ENCODE measurements around the gene MYO10. TPM values are rescaled to one million over a fixed set of nuclear protein-coding genes. Genes with fewer than 3 reads are reported as not detected.

Gene MYO10
- total and polyA plus RNA-seq, 2 donors (not counting 3 experiments of a cell fraction or from before 2014, with no cell fraction given) = 36.0 to 148 TPM

GRCh38 chr5:16929347-16929746, 6.7 kb downstream of the MYO10 start:
- Histone ChIP-seq H3K27me3 (ENCODE audit: control insufficient read depth in 2 of 2, insufficient read depth in 2 of 2, low read length in 2 of 2) (no peaks in the 10 kb centered on the region), H3K4me1 (ENCODE audit: control insufficient read depth, extremely low read depth, insufficient read depth, low read length) (peaks cover 41% of the 10 kb centered on the region), H3K4me3 (replicated peaks in 1 of 3; ENCODE audit: insufficient read depth in 1 of 3, low read depth in 1 of 3, low read length in 3 of 3) (no peak overlapping the region), H3K27ac (ENCODE audit: insufficient read depth, low read depth, low read length) (no peak overlapping the region), H4K20me1 (replicated peaks; ENCODE audit: control insufficient read depth, extremely low read depth, insufficient read depth, low read length) (peaks cover 27% of the 10 kb centered on the region), H3K4me2 (ENCODE audit: insufficient read depth, low read length) (no peak overlapping the region), H3K9me1 (replicated peaks; ENCODE audit: control insufficient read depth, extremely low read depth, insufficient read depth, low read length) (no peaks in the 10 kb centered on the region), H3K9ac (replicated peaks; ENCODE audit: extremely low read depth, insufficient read depth, low read length) (no peak overlapping the region), H3K79me2 (ENCODE audit: control insufficient read depth, insufficient read depth, low read length) (peaks cover 94% of the 10 kb centered on the region), H2AFZ (ENCODE audit: low read depth, low read length) (no peak overlapping the region), H3K36me3 (ENCODE audit: control insufficient read depth in 2 of 2, extremely low read depth in 1 of 2, insufficient read depth in 2 of 2, low read length in 2 of 2) (peaks cover 0 to 4% of the 10 kb centered on the region in 2 experiments), H3K9me3 (replicated peaks; ENCODE audit: control insufficient read depth, insufficient read depth, low read length) (no peaks in the 10 kb centered on the region)
- no TSS peak for BruUV-seq (replicated peaks)
- dilution Hi-C loops (cut with MboI; ENCODE audit: extremely low pct_ligation_motif_present, low sequenced_read_pairs) (no loop called here), intact Hi-C loops (cut with micrococcal nuclease) (no loop called here)
- ChIA-PET CTCF (interaction anchor here (5.6 to 12.0 kb wide), 2 partner anchors 202 to 260 kb away, joined by 174 to 257 read pairs; no protein-coding TSS in a partner anchor), POLR2A (no interaction called here)
- DNase-seq (ENCODE audit: low read depth, low spot score) (no peak), FAIRE-seq (no peak)
- no peak for TF ChIP-seq EZH2 (IDR thresholded peaks at IDR 0.05; ENCODE audit: borderline replicate concordance, low read depth, low read length, severe bottlenecking)
- no peak for TF ChIP-seq POLR2A (IDR thresholded peaks at IDR 0.05; ENCODE audit: low read depth, low read length)
- TF ChIP-seq MYC (IDR thresholded peaks at IDR 0.05; ENCODE audit: low read depth, low read length) = no peak
- no peak for TF ChIP-seq GATA2 (IDR thresholded peaks at IDR 0.05; ENCODE audit: insufficient read depth, insufficient read length, low read depth, low read length)
- no peak for TF ChIP-seq CTCF (IDR thresholded peaks at IDR 0.05; ENCODE audit: extremely low read depth in 1 of 2, insufficient read depth in 1 of 2, low read depth in 1 of 2, low read length in 2 of 2)
- TF ChIP-seq MAX (IDR thresholded peaks at IDR 0.05; ENCODE audit: insufficient read depth, insufficient read length) = no peak
- TF ChIP-seq POLR2AphosphoS5 (IDR thresholded peaks at IDR 0.05; ENCODE audit: insufficient read depth, low read depth, low read length) = no peak
- TF ChIP-seq FOS (IDR thresholded peaks at IDR 0.05; ENCODE audit: borderline replicate concordance, insufficient read depth, low read length) = no peak
- TF ChIP-seq JUN (IDR thresholded peaks at IDR 0.05; ENCODE audit: borderline replicate concordance, insufficient read depth, insufficient read length, low read depth) = no peak
